Vagina (tissue), 2 donors: ENCODE data around the gene DLD.

Source experiments
- POLR2A ChIP-seq, 2 donors: fragments of 450-650 bp; IDR thresholded peaks; one replicate each; pipeline ENCODE4 v1.6.1; 2017; ENCODE audit warnings: antibody characterized with exemption in 2 of 2, mild to moderate bottlenecking in 2 of 2, moderate library complexity in 2 of 2
- POLR2AphosphoS5 ChIP-seq, 2 donors: sonication (generic); formaldehyde crosslinking; IDR thresholded peaks; one replicate each; pipeline ENCODE4 v1.9.0; 2017; ENCODE audit warnings: antibody characterized with exemption in 2 of 2, mild to moderate bottlenecking in 2 of 2, low read depth in 1 of 2; ENCODE audit not compliant: insufficient read depth in 1 of 2
- TF ChIP-seq, protein P1 (sequence below), 3 experiments: fragments of 450-650 bp in 2 of 3; fragments of 200-600 bp in 1 of 3; sonication (generic) in 1 of 3; IDR thresholded peaks; one replicate each; pipeline ENCODE4 v1.5.1; 2017 to 2019; ENCODE audit warnings: antibody characterized with exemption in 3 of 3, mild to moderate bottlenecking in 2 of 3, moderate library complexity in 2 of 3

DNA sequence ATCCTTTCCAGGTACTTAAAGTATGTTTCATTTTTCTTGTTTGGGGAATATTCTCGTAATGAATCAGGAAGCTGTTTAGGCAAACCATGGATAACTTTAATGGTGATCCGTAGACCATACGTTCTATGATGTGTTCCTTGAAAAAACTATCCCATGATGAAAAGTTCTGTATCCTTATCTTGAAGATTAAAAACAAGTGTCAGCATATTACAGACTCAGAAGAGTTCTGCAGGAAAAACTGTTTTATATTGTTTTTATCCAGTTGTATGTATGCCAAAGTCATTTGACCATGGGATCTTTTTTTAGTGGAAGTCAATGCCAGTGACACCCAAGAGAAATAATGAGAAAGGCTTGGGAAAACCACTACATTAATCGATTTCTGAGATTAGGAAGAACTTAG lies 52.0 kb downstream of the DLD start:
- TF ChIP-seq POLR2AphosphoS5 (IDR thresholded peaks at IDR 0.05; ENCODE audit: insufficient read depth in 1 of 2, low read depth in 1 of 2) (no peak), POLR2A (IDR thresholded peaks at IDR 0.05) (no peak)
- TF ChIP-seq, protein P1, sequence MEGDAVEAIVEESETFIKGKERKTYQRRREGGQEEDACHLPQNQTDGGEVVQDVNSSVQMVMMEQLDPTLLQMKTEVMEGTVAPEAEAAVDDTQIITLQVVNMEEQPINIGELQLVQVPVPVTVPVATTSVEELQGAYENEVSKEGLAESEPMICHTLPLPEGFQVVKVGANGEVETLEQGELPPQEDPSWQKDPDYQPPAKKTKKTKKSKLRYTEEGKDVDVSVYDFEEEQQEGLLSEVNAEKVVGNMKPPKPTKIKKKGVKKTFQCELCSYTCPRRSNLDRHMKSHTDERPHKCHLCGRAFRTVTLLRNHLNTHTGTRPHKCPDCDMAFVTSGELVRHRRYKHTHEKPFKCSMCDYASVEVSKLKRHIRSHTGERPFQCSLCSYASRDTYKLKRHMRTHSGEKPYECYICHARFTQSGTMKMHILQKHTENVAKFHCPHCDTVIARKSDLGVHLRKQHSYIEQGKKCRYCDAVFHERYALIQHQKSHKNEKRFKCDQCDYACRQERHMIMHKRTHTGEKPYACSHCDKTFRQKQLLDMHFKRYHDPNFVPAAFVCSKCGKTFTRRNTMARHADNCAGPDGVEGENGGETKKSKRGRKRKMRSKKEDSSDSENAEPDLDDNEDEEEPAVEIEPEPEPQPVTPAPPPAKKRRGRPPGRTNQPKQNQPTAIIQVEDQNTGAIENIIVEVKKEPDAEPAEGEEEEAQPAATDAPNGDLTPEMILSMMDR (IDR thresholded peaks at IDR 0.05) = no peak
